Upper lobe of left lung (tissue), 4 donors: ENCODE measurements around the gene IL18.

Experiments
- POLR2A ChIP-seq, 4 donors: fragments of 450-650 bp; IDR thresholded peaks; one replicate each; pipeline ENCODE4 v1.5.1; 2016 to 2017; ENCODE audit warnings: antibody characterized with exemption in 4 of 4, mild to moderate bottlenecking in 2 of 4
- TF ChIP-seq, protein P1 (sequence below), 6 experiments: fragments of 450-650 bp in 4 of 6; fragments of 200-600 bp in 2 of 6; sonication (generic) in 2 of 6; IDR thresholded peaks; one replicate each; pipeline ENCODE4 v1.5.1; 2016 to 2019; ENCODE audit warnings: antibody characterized with exemption in 6 of 6

DNA sequence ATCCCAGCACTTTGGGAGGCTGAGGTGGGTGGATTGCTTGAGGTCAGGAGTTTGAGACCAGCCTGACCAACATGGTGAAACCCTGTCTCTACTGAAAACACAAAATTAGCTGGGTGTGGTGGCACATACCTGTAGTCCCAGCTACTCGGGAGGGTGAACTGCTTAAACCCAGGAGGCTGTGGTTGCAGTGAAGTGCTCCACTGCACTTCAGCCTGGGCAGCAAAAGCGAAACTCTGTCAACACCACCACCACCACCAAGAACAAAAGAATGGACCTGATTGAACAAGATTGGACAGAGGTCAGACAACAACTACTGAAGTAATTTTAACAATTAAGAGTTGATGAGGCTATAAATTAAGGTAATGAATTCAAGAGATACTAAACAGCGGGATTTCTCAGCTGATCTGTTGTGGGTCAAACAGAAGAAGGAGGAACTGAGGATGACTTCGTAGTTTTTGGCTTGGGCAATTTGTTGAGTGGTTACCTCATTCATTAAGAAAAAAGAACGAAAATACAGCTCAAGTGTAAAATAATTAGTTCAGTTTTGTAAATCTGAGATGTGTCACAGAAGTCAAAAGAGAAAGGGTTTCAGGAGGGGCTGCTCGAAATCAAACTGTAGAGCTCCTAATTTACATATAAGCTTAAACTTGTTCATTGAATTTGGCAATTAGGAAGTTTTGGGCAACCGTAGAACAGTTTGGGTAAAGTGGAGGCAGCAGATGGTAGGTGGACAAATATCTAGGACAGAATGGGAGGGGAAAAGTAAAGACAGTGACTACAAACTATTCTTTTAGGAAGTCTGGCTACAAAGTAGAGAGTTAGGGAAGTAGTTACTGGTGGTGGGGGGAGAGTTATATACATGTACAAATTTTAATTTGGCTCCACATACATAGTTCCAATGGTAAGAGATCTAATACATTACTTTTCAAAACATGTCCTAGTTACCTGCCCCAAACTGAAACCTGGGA is 4.5 kb downstream of the IL18 start:
- TF ChIP-seq POLR2A (IDR thresholded peaks at IDR 0.05), result no peak
- TF ChIP-seq, protein P1, sequence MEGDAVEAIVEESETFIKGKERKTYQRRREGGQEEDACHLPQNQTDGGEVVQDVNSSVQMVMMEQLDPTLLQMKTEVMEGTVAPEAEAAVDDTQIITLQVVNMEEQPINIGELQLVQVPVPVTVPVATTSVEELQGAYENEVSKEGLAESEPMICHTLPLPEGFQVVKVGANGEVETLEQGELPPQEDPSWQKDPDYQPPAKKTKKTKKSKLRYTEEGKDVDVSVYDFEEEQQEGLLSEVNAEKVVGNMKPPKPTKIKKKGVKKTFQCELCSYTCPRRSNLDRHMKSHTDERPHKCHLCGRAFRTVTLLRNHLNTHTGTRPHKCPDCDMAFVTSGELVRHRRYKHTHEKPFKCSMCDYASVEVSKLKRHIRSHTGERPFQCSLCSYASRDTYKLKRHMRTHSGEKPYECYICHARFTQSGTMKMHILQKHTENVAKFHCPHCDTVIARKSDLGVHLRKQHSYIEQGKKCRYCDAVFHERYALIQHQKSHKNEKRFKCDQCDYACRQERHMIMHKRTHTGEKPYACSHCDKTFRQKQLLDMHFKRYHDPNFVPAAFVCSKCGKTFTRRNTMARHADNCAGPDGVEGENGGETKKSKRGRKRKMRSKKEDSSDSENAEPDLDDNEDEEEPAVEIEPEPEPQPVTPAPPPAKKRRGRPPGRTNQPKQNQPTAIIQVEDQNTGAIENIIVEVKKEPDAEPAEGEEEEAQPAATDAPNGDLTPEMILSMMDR (IDR thresholded peaks at IDR 0.05), result no peak
